ENCODE measurements around the gene PSME2. TPM values are rescaled to one million over a fixed set of nuclear protein-coding genes. Genes with fewer than 3 reads are reported as not detected.

The PSME2 gene
- total RNA-seq, 1 experiment from 2014 or later, result 134 TPM

GRCh38 chr14:24194186-24194872 is 47.9 kb upstream of the PSME2 start:
- Mint-ChIP-seq H3K27me3 (ENCODE audit: insufficient read depth, unreplicated experiment) (no peaks in the 10 kb centered on the region), H3K9me3 (ENCODE audit: unreplicated experiment) (no peaks in the 10 kb centered on the region), H3K4me1 (ENCODE audit: insufficient read depth, unreplicated experiment) (peaks cover 25% of the 10 kb centered on the region), H3K27ac (ENCODE audit: low read depth, unreplicated experiment) (peak overlapping the region; percentile 96), H3K4me3 (ENCODE audit: unreplicated experiment) (peak overlapping the region; percentile 81), H3K36me3 (ENCODE audit: insufficient read depth, unreplicated experiment) (peaks cover 43% of the 10 kb centered on the region)
- no TSS peak for BruUV-seq (replicated peaks)
- ChIA-PET CTCF (interaction anchor here (0.7 to 3.3 kb wide), 7 partner anchors 10 to 237 kb away, joined by 3 to 17 read pairs (median 5); partner anchors contain the start of gene TSSK4), POLR2A (interaction anchor here (1.4 to 3.9 kb wide), 12 partner anchors 14 to 104 kb away, joined by 4 to 68 read pairs (median 18); partner anchors contain the start of genes CHMP4A, DCAF11, DHRS1 and GMPR2)
- no peak for DNase-seq (ENCODE audit: unreplicated experiment)
- no peak for TF ChIP-seq CTCF (IDR thresholded peaks at IDR 0.05; ENCODE audit: unreplicated experiment)
- intact Hi-C loops (cut with micrococcal nuclease), result no loop called here

GRCh38 chr14:24192933-24193332 is 46.5 kb upstream of the PSME2 start:
- no peak for TF ChIP-seq CTCF (IDR thresholded peaks at IDR 0.05; ENCODE audit: unreplicated experiment)
- Mint-ChIP-seq H3K36me3 (ENCODE audit: insufficient read depth, unreplicated experiment) (peaks cover 44% of the 10 kb centered on the region), H3K27me3 (ENCODE audit: insufficient read depth, unreplicated experiment) (no peaks in the 10 kb centered on the region), H3K9me3 (ENCODE audit: unreplicated experiment) (no peaks in the 10 kb centered on the region), H3K4me3 (ENCODE audit: unreplicated experiment) (no peak overlapping the region), H3K4me1 (ENCODE audit: insufficient read depth, unreplicated experiment) (peaks cover 24% of the 10 kb centered on the region), H3K27ac (ENCODE audit: low read depth, unreplicated experiment) (peak overlapping the region; percentile 30)
- CTCF ChIA-PET, result interaction anchor here (1.1 kb wide), 1 partner anchor 84 kb away, joined by 3 read pairs; no protein-coding TSS in a partner anchor
- DNase-seq (ENCODE audit: unreplicated experiment), result no peak
- intact Hi-C loops (cut with micrococcal nuclease), result no loop called here
- POLR2A ChIA-PET, result interaction anchor here (1.0 to 3.9 kb wide), 2 partner anchors 13 to 50 kb away, joined by 3 to 29 read pairs; partner anchors contain the start of gene TINF2
- BruUV-seq (replicated peaks), result no TSS peak

GRCh38 chr14:24190416-24190815 is 44.0 kb upstream of the PSME2 start:
- ChIA-PET POLR2A (interaction anchor here (0.8 to 3.7 kb wide), 2 partner anchors 22 to 80 kb away, joined by 3 to 27 read pairs; partner anchors contain the start of gene CHMP4A), CTCF (no interaction called here)
- no peaks in the 10 kb centered on the region for H3K9me3 Mint-ChIP-seq (ENCODE audit: unreplicated experiment)
- H3K4me1 Mint-ChIP-seq (ENCODE audit: insufficient read depth, unreplicated experiment), result peaks cover 18% of the 10 kb centered on the region
- DNase-seq (ENCODE audit: unreplicated experiment), result no peak
- no peaks in the 10 kb centered on the region for H3K27me3 Mint-ChIP-seq (ENCODE audit: insufficient read depth, unreplicated experiment)
- BruUV-seq (replicated peaks), result no TSS peak
- H3K36me3 Mint-ChIP-seq (ENCODE audit: insufficient read depth, unreplicated experiment), result peaks cover 57% of the 10 kb centered on the region
- no peak overlapping the region for H3K27ac Mint-ChIP-seq (ENCODE audit: low read depth, unreplicated experiment)
- intact Hi-C loops (cut with micrococcal nuclease), result no loop called here
- no peak for TF ChIP-seq CTCF (IDR thresholded peaks at IDR 0.05; ENCODE audit: unreplicated experiment)
- H3K4me3 Mint-ChIP-seq (ENCODE audit: unreplicated experiment), result no peak overlapping the region

GRCh38 chr14:24189460-24189859 is 43.0 kb upstream of the PSME2 start:
- Mint-ChIP-seq H3K27ac (ENCODE audit: low read depth, unreplicated experiment) (no peak overlapping the region), H3K4me3 (ENCODE audit: unreplicated experiment) (no peak overlapping the region), H3K9me3 (ENCODE audit: unreplicated experiment) (no peaks in the 10 kb centered on the region), H3K36me3 (ENCODE audit: insufficient read depth, unreplicated experiment) (peaks cover 63% of the 10 kb centered on the region), H3K27me3 (ENCODE audit: insufficient read depth, unreplicated experiment) (no peaks in the 10 kb centered on the region), H3K4me1 (ENCODE audit: insufficient read depth, unreplicated experiment) (peaks cover 18% of the 10 kb centered on the region)
- POLR2A ChIA-PET, result interaction anchor here (0.5 to 4.0 kb wide), 23 partner anchors 10 to 855 kb away, joined by 3 to 27 read pairs (median 4); partner anchors contain the start of genes CHMP4A, DCAF11, EMC9 and GMPR2
- DNase-seq (ENCODE audit: unreplicated experiment), result no peak
- intact Hi-C loops (cut with micrococcal nuclease), result loop anchor here (2.0 kb wide), 1 partner anchor 23 kb away; the partner anchor contains the start of gene CHMP4A
- CTCF ChIA-PET, result interaction anchor here (0.7 to 7.0 kb wide), 4 partner anchors 10 to 120 kb away, joined by 3 to 51 read pairs (median 4); partner anchors contain the start of gene IRF9
- BruUV-seq (replicated peaks), result no TSS peak
- no peak for TF ChIP-seq CTCF (IDR thresholded peaks at IDR 0.05; ENCODE audit: unreplicated experiment)

Measured in MCF 10A (cell line).